Liver (tissue), 9 donors: ENCODE results near the gene CRACR2B. TPM values are rescaled to one million over a fixed set of nuclear protein-coding genes. Genes with fewer than 3 reads are reported as not detected.

Experiments used
- DNase-seq: peaks from one replicate; pipeline ENCODE4 v3.0.0-alpha.2; 2017; ENCODE audit warnings: low spot score
- H3K27ac ChIP-seq, 2 donors: one replicate each; pipeline ENCODE4 v1.7.0; 2013; ENCODE audit warnings: inconsistent platforms in 2 of 2, low read length in 2 of 2, control low read depth in 1 of 2, low read depth in 1 of 2, mild to moderate bottlenecking in 1 of 2
- H3K27me3 ChIP-seq, 4 donors: one replicate each; pipeline versions ENCODE4 v1.6.1 to v1.7.0; 2013; ENCODE audit warnings: low read length in 3 of 4, inconsistent platforms in 1 of 4, mild to moderate bottlenecking in 1 of 4, moderate library complexity in 1 of 4; ENCODE audit not compliant: control insufficient read depth in 4 of 4, insufficient read depth in 4 of 4
- H3K36me3 ChIP-seq, 4 donors: one replicate each; pipeline versions ENCODE4 v1.6.1 to v1.7.0; 2013; ENCODE audit warnings: low read length in 3 of 4, mild to moderate bottlenecking in 3 of 4, low read depth in 1 of 4, moderate library complexity in 1 of 4; ENCODE audit not compliant: control insufficient read depth in 4 of 4, insufficient read depth in 3 of 4
- H3K4me1 ChIP-seq, 4 donors: one replicate each; pipeline versions ENCODE4 v1.6.1 to v1.7.0; 2013; ENCODE audit warnings: low read length in 3 of 4, mild to moderate bottlenecking in 3 of 4, moderate library complexity in 1 of 4; ENCODE audit not compliant: control insufficient read depth in 4 of 4, insufficient read depth in 4 of 4
- H3K4me3 ChIP-seq, 3 donors: one replicate each; pipeline versions ENCODE4 v1.6.1 to v1.7.0; 2013; ENCODE audit warnings: low read length in 3 of 3, control low read depth in 1 of 3, low read depth in 1 of 3, mild to moderate bottlenecking in 1 of 3
- H3K9ac ChIP-seq, 2 donors: one replicate each; pipeline ENCODE4 v1.7.0; 2013; ENCODE audit warnings: low read length in 2 of 2, mild to moderate bottlenecking in 2 of 2, moderate library complexity in 2 of 2, control low read depth in 1 of 2, low read depth in 1 of 2
- H3K9me3 ChIP-seq, 4 donors: one replicate each; pipeline versions ENCODE4 v1.6.1 to v1.7.0; 2013; ENCODE audit warnings: low read length in 3 of 4; ENCODE audit not compliant: control insufficient read depth in 4 of 4
- EGR1 ChIP-seq, 2 donors: IDR thresholded peaks; 2 replicates each; pipeline ENCODE4 v1.6.1; 2016 to 2018; ENCODE audit warnings: antibody characterized with exemption in 2 of 2, low read depth in 2 of 2
- FOXA1 ChIP-seq: IDR thresholded peaks from 2 replicates; pipeline ENCODE4 v1.6.1; 2016; ENCODE audit warnings: antibody characterized with exemption
- FOXA2 ChIP-seq: IDR thresholded peaks from 2 replicates; pipeline ENCODE4 v1.6.1; 2016; ENCODE audit warnings: antibody characterized with exemption
- GABPA ChIP-seq, 2 donors: IDR thresholded peaks in 1 of 2; conservative IDR thresholded peaks in 1 of 2; 2 replicates each; pipeline ENCODE4 v1.6.1; 2016; ENCODE audit warnings: antibody characterized with exemption in 2 of 2, mild to moderate bottlenecking in 1 of 2, moderate library complexity in 1 of 2
- HNF4A ChIP-seq, 2 donors: conservative IDR thresholded peaks; 2 replicates each; pipeline ENCODE4 v1.6.1; 2016; ENCODE audit warnings: antibody characterized with exemption in 2 of 2, mild to moderate bottlenecking in 2 of 2
- HNF4G ChIP-seq: IDR thresholded peaks from 2 replicates; pipeline ENCODE4 v1.6.1; 2016; ENCODE audit warnings: antibody characterized with exemption
- JUND ChIP-seq, 2 donors: IDR thresholded peaks; 2 replicates each; pipeline ENCODE4 v1.6.1; 2016; ENCODE audit warnings: antibody characterized with exemption in 2 of 2
- NR2F2 ChIP-seq: IDR thresholded peaks from 2 replicates; pipeline ENCODE4 v1.6.1; 2016; ENCODE audit warnings: antibody characterized with exemption
- RAD21 ChIP-seq, 2 donors: IDR thresholded peaks; 2 replicates each; pipeline ENCODE4 v1.6.1; 2016; ENCODE audit warnings: antibody characterized with exemption in 2 of 2, mild to moderate bottlenecking in 2 of 2
- RXRA ChIP-seq, 2 donors: IDR thresholded peaks; 2 replicates each; pipeline ENCODE4 v1.6.1; 2017 to 2018; ENCODE audit warnings: antibody characterized with exemption in 2 of 2, mild to moderate bottlenecking in 1 of 2
- SP1 ChIP-seq: IDR thresholded peaks from 2 replicates; pipeline ENCODE4 v1.6.1; 2018; ENCODE audit warnings: antibody characterized with exemption, mild to moderate bottlenecking
- TAF1 ChIP-seq: conservative IDR thresholded peaks from 2 replicates; pipeline ENCODE4 v1.6.1; 2016; ENCODE audit warnings: antibody characterized with exemption, mild to moderate bottlenecking
- YY1 ChIP-seq: IDR thresholded peaks from 2 replicates; pipeline ENCODE4 v1.6.1; 2016; ENCODE audit warnings: antibody characterized with exemption, mild to moderate bottlenecking
- WGBS: extraction: QIAGEN DNeasy Blood & Tissue Kit; methylation state at CpG from one replicate; pipeline ENCODE4 v1.1.7; 2013; 5-methylcytosine and 5-hydroxymethylcytosine counted together
- polyA plus RNA-seq, 2 donors: library from polyadenylated mRNA; stranded (reverse) in 1 of 2; unstranded in 1 of 2; fragments of 200-250 nt in 1 of 2; fragments of >200 nt in 1 of 2; fragmentation: Nextera tagmentation in 1 of 2; extraction: Ambion mirVana in 1 of 2; gene quantifications; one replicate each; pipeline versions ENCODE4 v1.2.1 to v1.2.3, GENCODE V29; 2013 to 2015
- total RNA-seq, 2 donors: library from RNA; depleted of rRNA; stranded (reverse); fragments of >200 nt; gene quantifications; one replicate each; pipeline ENCODE4 v1.2.3, GENCODE V29; 2014
- TF ChIP-seq, protein P1 (sequence below): IDR thresholded peaks from 2 replicates; pipeline ENCODE4 v1.6.1; 2016; ENCODE audit warnings: antibody characterized with exemption
- TF ChIP-seq, protein P2 (sequence below): IDR thresholded peaks from 2 replicates; pipeline ENCODE4 v1.6.1; 2016; ENCODE audit warnings: antibody characterized with exemption
- TF ChIP-seq, protein P3 (sequence below): IDR thresholded peaks from 2 replicates; pipeline ENCODE4 v1.6.1; 2016; ENCODE audit warnings: antibody characterized with exemption
- TF ChIP-seq, protein P4 (sequence below): IDR thresholded peaks from 2 replicates; pipeline ENCODE4 v1.6.1; 2016; ENCODE audit warnings: antibody characterized with exemption, mild to moderate bottlenecking
- TF ChIP-seq, protein P5 (sequence below): fragments of 150-350 bp; IDR thresholded peaks from 2 replicates; pipeline ENCODE4 v1.5.1; 2017; ENCODE audit warnings: improper control_type of control experiment, low read depth, low read length; ENCODE audit not compliant: missing input control
- donor health status: healthy.
- donor health status: healthy.
- donor health status: healthy.
- donor health status: healthy.
- donor health status: healthy.

Gene CRACR2B
- total and polyA plus RNA-seq, 4 donors, result 0.14 to 2.9 (median 2.2) TPM

DNA sequence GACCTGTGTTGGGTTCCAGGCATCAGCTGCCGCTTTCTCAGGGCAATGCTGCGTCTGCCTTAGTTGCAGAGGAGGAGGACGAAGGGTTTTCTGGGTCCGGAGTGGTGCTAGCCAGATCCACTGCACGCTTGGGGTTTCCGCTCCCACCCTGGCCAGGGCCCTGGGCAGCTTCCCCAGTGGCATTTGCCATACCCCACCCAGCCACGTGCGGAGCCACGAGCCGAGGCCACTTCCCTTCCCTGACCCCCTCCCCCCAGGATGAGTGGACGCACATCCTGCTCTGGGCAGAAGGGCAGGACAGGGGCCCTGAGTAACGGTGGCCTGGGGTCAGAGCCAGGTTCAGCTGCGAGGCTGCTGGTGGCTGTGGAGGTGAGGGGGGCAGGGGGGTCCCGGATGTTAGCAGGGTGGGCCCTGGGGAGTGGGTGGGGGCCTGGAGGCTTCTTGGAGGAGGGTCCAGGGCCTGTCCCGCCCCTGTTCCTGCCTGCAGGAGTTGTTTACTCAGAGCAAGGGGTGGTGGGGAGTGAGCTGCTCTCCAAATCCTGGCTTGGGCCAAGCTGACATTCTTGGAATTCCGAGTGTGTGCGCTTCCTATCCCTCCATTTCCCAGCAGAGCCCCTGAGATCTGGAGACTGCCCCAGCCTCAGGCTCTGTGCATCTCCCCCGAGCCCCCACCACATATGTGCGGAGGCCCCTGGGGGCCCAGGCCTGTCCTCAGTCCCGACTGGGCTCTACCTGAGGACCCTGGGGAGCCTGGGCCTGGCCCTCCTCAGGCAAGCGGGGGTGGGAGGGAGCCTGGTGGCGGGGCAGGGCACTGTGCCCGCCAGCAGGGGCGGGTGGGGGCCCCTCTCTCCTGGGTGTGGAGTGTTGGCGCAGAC is 16.3 kb downstream of the CRACR2B start:
- DNase-seq, result peak; percentile 72
- H3K36me3 ChIP-seq, result peaks cover 0 to 10% (median 4%) of the 10 kb centered on the region in 4 donors
- peaks cover 18 to 58% (median 35%) of the 10 kb centered on the region in 4 donors for H3K4me1 ChIP-seq
- H3K9ac ChIP-seq, result no peak overlapping the region
- TF ChIP-seq NR2F2, result peak; percentile 98
- TF ChIP-seq SP1, result peak; percentile 73
- no peak for TF ChIP-seq YY1
- peak in 1 of 2 donors; percentile 46 for TF ChIP-seq HNF4A (conservative IDR thresholded peaks at IDR 0.05)
- TF ChIP-seq, protein P1, sequence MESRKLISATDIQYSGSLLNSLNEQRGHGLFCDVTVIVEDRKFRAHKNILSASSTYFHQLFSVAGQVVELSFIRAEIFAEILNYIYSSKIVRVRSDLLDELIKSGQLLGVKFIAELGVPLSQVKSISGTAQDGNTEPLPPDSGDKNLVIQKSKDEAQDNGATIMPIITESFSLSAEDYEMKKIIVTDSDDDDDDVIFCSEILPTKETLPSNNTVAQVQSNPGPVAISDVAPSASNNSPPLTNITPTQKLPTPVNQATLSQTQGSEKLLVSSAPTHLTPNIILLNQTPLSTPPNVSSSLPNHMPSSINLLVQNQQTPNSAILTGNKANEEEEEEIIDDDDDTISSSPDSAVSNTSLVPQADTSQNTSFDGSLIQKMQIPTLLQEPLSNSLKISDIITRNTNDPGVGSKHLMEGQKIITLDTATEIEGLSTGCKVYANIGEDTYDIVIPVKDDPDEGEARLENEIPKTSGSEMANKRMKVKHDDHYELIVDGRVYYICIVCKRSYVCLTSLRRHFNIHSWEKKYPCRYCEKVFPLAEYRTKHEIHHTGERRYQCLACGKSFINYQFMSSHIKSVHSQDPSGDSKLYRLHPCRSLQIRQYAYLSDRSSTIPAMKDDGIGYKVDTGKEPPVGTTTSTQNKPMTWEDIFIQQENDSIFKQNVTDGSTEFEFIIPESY, result no peak
- TF ChIP-seq, protein P2, sequence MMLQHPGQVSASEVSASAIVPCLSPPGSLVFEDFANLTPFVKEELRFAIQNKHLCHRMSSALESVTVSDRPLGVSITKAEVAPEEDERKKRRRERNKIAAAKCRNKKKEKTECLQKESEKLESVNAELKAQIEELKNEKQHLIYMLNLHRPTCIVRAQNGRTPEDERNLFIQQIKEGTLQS, result no peak
- TF ChIP-seq EGR1 (IDR thresholded peaks at IDR 0.05; ENCODE audit: low read depth in 2 of 2), result no peak
- TF ChIP-seq JUND (IDR thresholded peaks at IDR 0.05), result peak in 1 of 2 donors; percentile 10
- peak; percentile 76 to 82 for TF ChIP-seq RXRA (IDR thresholded peaks at IDR 0.05)
- no peak for TF ChIP-seq RAD21 (IDR thresholded peaks at IDR 0.05)
- no peak for TF ChIP-seq TAF1
- no peak for TF ChIP-seq HNF4G
- TF ChIP-seq, protein P3, sequence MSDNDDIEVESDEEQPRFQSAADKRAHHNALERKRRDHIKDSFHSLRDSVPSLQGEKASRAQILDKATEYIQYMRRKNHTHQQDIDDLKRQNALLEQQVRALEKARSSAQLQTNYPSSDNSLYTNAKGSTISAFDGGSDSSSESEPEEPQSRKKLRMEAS, result peak; percentile 62
- TF ChIP-seq FOXA1, result peak; percentile 17
- TF ChIP-seq GABPA (IDR thresholded peaks at IDR 0.05 in 1 of 2, conservative IDR thresholded peaks at IDR 0.05 in 1 of 2), result peak in 1 of 2 donors; percentile 82
- TF ChIP-seq, protein P4, sequence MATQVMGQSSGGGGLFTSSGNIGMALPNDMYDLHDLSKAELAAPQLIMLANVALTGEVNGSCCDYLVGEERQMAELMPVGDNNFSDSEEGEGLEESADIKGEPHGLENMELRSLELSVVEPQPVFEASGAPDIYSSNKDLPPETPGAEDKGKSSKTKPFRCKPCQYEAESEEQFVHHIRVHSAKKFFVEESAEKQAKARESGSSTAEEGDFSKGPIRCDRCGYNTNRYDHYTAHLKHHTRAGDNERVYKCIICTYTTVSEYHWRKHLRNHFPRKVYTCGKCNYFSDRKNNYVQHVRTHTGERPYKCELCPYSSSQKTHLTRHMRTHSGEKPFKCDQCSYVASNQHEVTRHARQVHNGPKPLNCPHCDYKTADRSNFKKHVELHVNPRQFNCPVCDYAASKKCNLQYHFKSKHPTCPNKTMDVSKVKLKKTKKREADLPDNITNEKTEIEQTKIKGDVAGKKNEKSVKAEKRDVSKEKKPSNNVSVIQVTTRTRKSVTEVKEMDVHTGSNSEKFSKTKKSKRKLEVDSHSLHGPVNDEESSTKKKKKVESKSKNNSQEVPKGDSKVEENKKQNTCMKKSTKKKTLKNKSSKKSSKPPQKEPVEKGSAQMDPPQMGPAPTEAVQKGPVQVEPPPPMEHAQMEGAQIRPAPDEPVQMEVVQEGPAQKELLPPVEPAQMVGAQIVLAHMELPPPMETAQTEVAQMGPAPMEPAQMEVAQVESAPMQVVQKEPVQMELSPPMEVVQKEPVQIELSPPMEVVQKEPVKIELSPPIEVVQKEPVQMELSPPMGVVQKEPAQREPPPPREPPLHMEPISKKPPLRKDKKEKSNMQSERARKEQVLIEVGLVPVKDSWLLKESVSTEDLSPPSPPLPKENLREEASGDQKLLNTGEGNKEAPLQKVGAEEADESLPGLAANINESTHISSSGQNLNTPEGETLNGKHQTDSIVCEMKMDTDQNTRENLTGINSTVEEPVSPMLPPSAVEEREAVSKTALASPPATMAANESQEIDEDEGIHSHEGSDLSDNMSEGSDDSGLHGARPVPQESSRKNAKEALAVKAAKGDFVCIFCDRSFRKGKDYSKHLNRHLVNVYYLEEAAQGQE, result peak; percentile 62
- TF ChIP-seq, protein P5, sequence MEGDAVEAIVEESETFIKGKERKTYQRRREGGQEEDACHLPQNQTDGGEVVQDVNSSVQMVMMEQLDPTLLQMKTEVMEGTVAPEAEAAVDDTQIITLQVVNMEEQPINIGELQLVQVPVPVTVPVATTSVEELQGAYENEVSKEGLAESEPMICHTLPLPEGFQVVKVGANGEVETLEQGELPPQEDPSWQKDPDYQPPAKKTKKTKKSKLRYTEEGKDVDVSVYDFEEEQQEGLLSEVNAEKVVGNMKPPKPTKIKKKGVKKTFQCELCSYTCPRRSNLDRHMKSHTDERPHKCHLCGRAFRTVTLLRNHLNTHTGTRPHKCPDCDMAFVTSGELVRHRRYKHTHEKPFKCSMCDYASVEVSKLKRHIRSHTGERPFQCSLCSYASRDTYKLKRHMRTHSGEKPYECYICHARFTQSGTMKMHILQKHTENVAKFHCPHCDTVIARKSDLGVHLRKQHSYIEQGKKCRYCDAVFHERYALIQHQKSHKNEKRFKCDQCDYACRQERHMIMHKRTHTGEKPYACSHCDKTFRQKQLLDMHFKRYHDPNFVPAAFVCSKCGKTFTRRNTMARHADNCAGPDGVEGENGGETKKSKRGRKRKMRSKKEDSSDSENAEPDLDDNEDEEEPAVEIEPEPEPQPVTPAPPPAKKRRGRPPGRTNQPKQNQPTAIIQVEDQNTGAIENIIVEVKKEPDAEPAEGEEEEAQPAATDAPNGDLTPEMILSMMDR, result no peak
- no peak for TF ChIP-seq FOXA2
- 9% methylated on average over 25 of the region's 25 CpGs for WGBS
- H3K27ac ChIP-seq, result peak overlapping the region; percentile 76 to 90
- H3K9me3 ChIP-seq, result no peaks in the 10 kb centered on the region
- peak overlapping the region; percentile 32 to 97 (median 96) for H3K4me3 ChIP-seq
- H3K27me3 ChIP-seq, result peaks cover 0 to 3% (median 0%) of the 10 kb centered on the region in 4 donors
